Measurements from ENCODE around the gene SRRM2.
A peak's percentile ranks its signal among the peaks of the same experiment; 100 is the strongest.
"Not testable (repeated sequence)": the region's sequence is repeated elsewhere in the genome, so short reads cannot be mapped to it uniquely, and the experiment has no call there.

The SRRM2 gene

GRCh38 chr16:2715519-2715918, 36.9 kb upstream of the SRRM2 start:
- no peak for DNase-seq

- no peak for DNase-seq
Measured at GRCh38 chr16:2715966-2716885, 36.2 kb upstream of the SRRM2 start.

- DNase-seq: no peak
Measured at GRCh38 chr16:2716948-2717347, 35.5 kb upstream of the SRRM2 start.

GRCh38 chr16:2717383-2718263, 34.8 kb upstream of the SRRM2 start:
- DNase-seq: no peak

GRCh38 chr16:2719328-2720063, 32.9 kb upstream of the SRRM2 start:
- DNase-seq: no peak

- no peak for DNase-seq
Measured at GRCh38 chr16:2720064-2720457, 32.4 kb upstream of the SRRM2 start, which contains the start of gene PRSS27. PRSS27 (minus strand) TSS chr16:2720224; CDS start chr16:2720160, 64 bp downstream.

GRCh38 chr16:2720719-2721633, 31.5 kb upstream of the SRRM2 start:
- peak; percentile 90 for DNase-seq

GRCh38 chr16:2721634-2722173, 30.7 kb upstream of the SRRM2 start:
- not testable (repeated sequence) for DNase-seq

- no peak for DNase-seq
Measured at GRCh38 chr16:2724088-2724676, 28.3 kb upstream of the SRRM2 start.

GRCh38 chr16:2724816-2725348, 27.6 kb upstream of the SRRM2 start:
- no peak for DNase-seq

GRCh38 chr16:2726923-2727322, 25.5 kb upstream of the SRRM2 start:
- no peak for DNase-seq

GRCh38 chr16:2728034-2728433, 24.4 kb upstream of the SRRM2 start:
- no peak for DNase-seq

GRCh38 chr16:2734844-2735515, 17.5 kb upstream of the SRRM2 start:
- no peak for DNase-seq

GRCh38 chr16:2736476-2737237, 15.8 kb upstream of the SRRM2 start:
- no peak for DNase-seq

GRCh38 chr16:2737238-2737605, 15.2 kb upstream of the SRRM2 start:
- DNase-seq: no peak

GRCh38 chr16:2737895-2738418, 14.5 kb upstream of the SRRM2 start:
- no peak for DNase-seq

GRCh38 chr16:2738615-2739014, 13.8 kb upstream of the SRRM2 start:
- no peak for DNase-seq

GRCh38 chr16:2739625-2740430, 12.6 kb upstream of the SRRM2 start:
- no peak for DNase-seq

All from HCEC 1CT (cell line).